KMS-11 (cell line): Measurements from ENCODE around the gene DNASE1.

Experiments
- H2AFZ ChIP-seq: fragments of 200-600 bp; sonication (generic); 2 replicates; pipeline ENCODE4 v1.6.1; 2016; ENCODE audit warnings: antibody characterized with exemption, mixed run types, low read depth
- H3K27ac ChIP-seq: fragments of 200-600 bp; sonication (generic); 2 replicates; pipeline ENCODE4 v1.6.1; 2016; ENCODE audit warnings: mild to moderate bottlenecking, mixed run types
- H3K27me3 ChIP-seq: fragments of 200-600 bp; sonication (generic); 2 replicates; pipeline ENCODE4 v1.6.1; 2017; ENCODE audit warnings: mild to moderate bottlenecking, low read depth, mixed run types, moderate library complexity; ENCODE audit not compliant: insufficient read depth
- H3K36me3 ChIP-seq: fragments of 200-600 bp; sonication (generic); 2 replicates; pipeline ENCODE4 v1.6.1; 2017; ENCODE audit warnings: mild to moderate bottlenecking, mixed run types; ENCODE audit not compliant: insufficient read depth
- H3K4me1 ChIP-seq: fragments of 200-600 bp; sonication (generic); 2 replicates; pipeline ENCODE4 v1.6.1; 2016; ENCODE audit warnings: mild to moderate bottlenecking, low read depth, mixed run types; ENCODE audit not compliant: poor library complexity, severe bottlenecking
- H3K4me2 ChIP-seq: fragments of 200-600 bp; sonication (generic); 2 replicates; pipeline ENCODE4 v1.7.0; 2016; ENCODE audit warnings: mild to moderate bottlenecking, mixed run types
- H3K4me3 ChIP-seq: fragments of 200-600 bp; sonication (generic); IDR thresholded peaks from 2 replicates; pipeline ENCODE4 v1.6.1; 2017; ENCODE audit warnings: low read depth, low read length, mixed read lengths; ENCODE audit not compliant: insufficient read depth
- H3K79me2 ChIP-seq: fragments of 200-600 bp; sonication (generic); 2 replicates; pipeline ENCODE4 v1.6.1; 2016; ENCODE audit warnings: low read depth, mixed run types; ENCODE audit not compliant: insufficient read depth
- H3K9ac ChIP-seq: fragments of 200-600 bp; sonication (generic); 2 replicates; pipeline ENCODE4 v1.6.1; 2016; ENCODE audit warnings: mild to moderate bottlenecking, mixed run types
- H4K20me1 ChIP-seq: fragments of 200-600 bp; sonication (generic); 2 replicates; pipeline ENCODE4 v1.6.1; 2016; ENCODE audit warnings: mild to moderate bottlenecking, mixed run types; ENCODE audit not compliant: insufficient read depth
- CTCF ChIP-seq: fragments of 200-600 bp; sonication (generic); conservative IDR thresholded peaks from 2 replicates; pipeline ENCODE4 v1.6.1; 2017; ENCODE audit warnings: low read depth, mild to moderate bottlenecking, antibody characterized with exemption, low read length, moderate library complexity, mixed read lengths

DNASE1 gene

DNA sequence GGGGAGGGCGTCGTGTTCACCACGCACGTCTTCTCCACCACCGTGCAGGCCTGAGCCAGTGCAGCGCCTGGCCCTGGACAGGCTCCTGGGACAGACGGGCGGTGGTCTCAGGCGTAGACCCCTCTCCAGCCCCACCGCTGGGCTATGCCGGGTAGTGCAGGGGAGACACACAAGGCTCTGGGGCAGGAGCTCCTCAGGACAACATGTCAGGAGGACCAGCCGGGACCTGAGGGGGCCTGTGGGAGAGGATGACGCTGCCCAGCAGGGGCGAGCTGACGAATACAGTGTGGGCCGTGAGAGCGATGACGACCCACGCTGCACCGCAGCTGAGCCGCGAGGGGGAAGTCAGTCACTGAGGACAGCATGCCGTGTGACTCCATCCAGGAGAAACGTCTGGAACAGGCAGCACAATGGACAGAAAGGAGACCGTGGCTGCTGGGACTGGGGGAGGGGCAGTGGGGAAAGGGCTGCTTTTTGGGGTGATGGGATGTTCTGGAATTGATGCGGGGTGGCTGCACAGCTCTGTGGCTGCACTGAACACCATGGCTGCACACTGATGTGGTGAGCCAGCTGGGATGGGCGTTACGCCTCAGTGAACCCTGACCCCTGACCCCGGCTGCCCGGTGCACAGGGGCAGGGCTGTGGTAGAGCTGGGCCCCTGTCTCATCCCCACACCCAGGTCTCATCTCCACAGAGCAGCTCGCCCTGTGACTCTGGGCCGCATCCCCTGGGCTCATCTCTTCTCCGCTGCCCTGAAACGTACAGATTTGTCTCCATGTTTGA is 20.2 kb downstream of the DNASE1 start:
- Histone ChIP-seq H3K9ac (no peak overlapping the region), H2AFZ (no peak overlapping the region), H3K4me3 (no peak overlapping the region), H3K4me1 (no peaks in the 10 kb centered on the region), H3K27ac (no peak overlapping the region), H3K79me2 (no peaks in the 10 kb centered on the region), H3K36me3 (peaks cover 26% of the 10 kb centered on the region; the same call in 1 of the 2 replicates), H4K20me1 (no peaks in the 10 kb centered on the region), H3K27me3 (no peaks in the 10 kb centered on the region), H3K4me2 (no peak overlapping the region)
- no peak for TF ChIP-seq CTCF

DNA sequence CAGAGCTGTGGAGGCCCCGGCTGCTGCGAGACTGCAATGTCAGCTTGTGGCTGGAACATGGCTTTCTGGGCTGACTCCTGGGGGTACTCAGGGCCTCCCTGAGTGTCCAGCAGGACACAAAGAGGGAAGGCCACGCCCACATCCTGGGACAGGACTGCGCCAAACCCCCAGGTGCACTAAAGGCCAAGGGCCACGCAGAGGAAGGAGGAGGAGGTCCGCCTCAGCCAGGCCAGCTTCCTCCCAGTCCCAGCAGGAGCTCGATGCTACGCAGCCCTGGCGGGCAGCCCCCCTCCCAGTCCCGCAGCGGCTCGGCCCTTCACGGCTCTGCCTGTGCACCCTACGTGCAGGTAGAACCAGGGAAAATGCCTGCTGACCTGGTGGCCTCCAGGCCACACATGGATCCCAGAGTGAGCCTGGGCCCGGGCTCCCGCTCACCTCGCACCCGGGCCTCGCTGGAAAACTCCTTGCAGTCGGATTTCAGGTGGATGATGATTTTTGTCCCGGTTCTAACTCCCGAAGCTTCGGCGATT is 21.2 kb downstream of the DNASE1 start:
- H3K79me2 ChIP-seq = no peaks in the 10 kb centered on the region
- no peak for TF ChIP-seq CTCF
- no peak overlapping the region for H3K27ac ChIP-seq
- H3K27me3 ChIP-seq = no peaks in the 10 kb centered on the region
- no peak overlapping the region for H3K4me2 ChIP-seq
- no peak overlapping the region for H3K9ac ChIP-seq
- no peaks in the 10 kb centered on the region for H4K20me1 ChIP-seq
- no peaks in the 10 kb centered on the region for H3K4me1 ChIP-seq
- H3K36me3 ChIP-seq = peaks cover 29% of the 10 kb centered on the region; the same call in 1 of the 2 replicates
- no peak overlapping the region for H2AFZ ChIP-seq
- no peak overlapping the region for H3K4me3 ChIP-seq

DNA sequence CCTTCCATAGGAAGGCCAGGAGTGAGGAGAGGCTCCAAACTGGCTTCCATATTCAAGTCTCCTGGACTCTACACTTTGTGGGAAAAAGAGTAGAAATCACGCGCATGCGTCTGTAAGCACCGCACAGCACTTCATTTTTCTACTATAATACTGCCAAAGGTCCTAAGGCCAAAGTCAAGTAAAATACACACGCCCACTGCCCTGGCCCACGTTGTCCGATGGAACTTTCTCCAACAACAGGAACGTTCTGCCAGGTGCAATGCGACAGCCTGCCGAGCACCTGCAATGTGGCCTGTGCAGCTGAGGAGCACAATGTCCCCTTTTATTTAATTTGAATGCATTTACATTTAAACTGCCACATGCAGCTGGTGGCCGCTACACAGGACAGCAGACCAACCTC is 23.5 kb downstream of the DNASE1 start:
- Histone ChIP-seq H3K4me3 (no peak overlapping the region), H3K36me3 (peaks cover 25% of the 10 kb centered on the region; the same call in 1 of the 2 replicates), H3K4me2 (no peak overlapping the region), H3K4me1 (no peaks in the 10 kb centered on the region), H2AFZ (no peak overlapping the region), H3K27ac (no peak overlapping the region), H4K20me1 (0 out of 2 replicates have a peak, but pooled peaks cover 4% of the 10 kb centered on the region), H3K79me2 (no peaks in the 10 kb centered on the region; the same call in 1 of the 2 replicates), H3K27me3 (no peaks in the 10 kb centered on the region), H3K9ac (no peak overlapping the region)
- TF ChIP-seq CTCF = no peak

DNA sequence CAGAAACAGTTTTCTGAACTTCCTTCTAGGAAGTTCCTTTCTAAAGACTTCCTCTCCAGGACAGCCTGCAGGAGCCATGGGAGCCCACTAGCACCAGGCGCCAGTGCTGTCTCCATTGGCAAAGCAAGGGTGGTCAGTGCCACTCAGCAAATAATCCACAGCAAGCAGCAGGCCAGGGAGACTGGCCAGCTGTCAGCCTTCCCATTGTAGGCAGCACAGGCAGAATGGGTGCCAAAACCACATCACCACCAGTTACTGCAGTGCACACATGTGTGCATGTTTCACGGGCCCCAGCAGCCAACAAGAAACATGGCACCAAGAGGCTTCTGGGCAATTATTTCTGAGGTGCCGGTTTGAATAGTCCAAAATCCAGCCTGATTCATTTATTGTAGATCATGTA is 26.7 kb downstream of the DNASE1 start:
- H3K4me3 ChIP-seq = no peak overlapping the region
- TF ChIP-seq CTCF = no peak
- H3K4me2 ChIP-seq = no peak overlapping the region
- no peaks in the 10 kb centered on the region; the same call in 1 of the 2 replicates for H3K79me2 ChIP-seq
- no peak overlapping the region for H3K9ac ChIP-seq
- peaks cover 19% of the 10 kb centered on the region; the same call in 1 of the 2 replicates for H3K36me3 ChIP-seq
- H3K27me3 ChIP-seq = no peaks in the 10 kb centered on the region
- 0 out of 2 replicates have a peak, but pooled peaks cover 4% of the 10 kb centered on the region for H4K20me1 ChIP-seq
- H3K4me1 ChIP-seq = no peaks in the 10 kb centered on the region
- H3K27ac ChIP-seq = no peak overlapping the region
- no peak overlapping the region for H2AFZ ChIP-seq
